Type B pancreatic cell (in vitro differentiated cells): ENCODE data around the gene CCDC184. TPM values are rescaled to one million over a fixed set of nuclear protein-coding genes. Genes with fewer than 3 reads are reported as not detected.
A peak's percentile ranks its signal among the peaks of the same experiment; 100 is the strongest.

Source experiments
- DNase-seq: peaks from one replicate; pipeline ENCODE4 v3.0.0; 2021; ENCODE audit warnings: mixed read lengths; ENCODE audit not compliant: unreplicated experiment; ENCODE audit errors: extremely low spot score
- H3K27ac Mint-ChIP-seq: 2 replicates; pipeline ENCODE4 v1.8.0; 2021; ENCODE audit warnings: mild to moderate bottlenecking, mixed read lengths
- H3K27me3 Mint-ChIP-seq: 2 replicates; pipeline ENCODE4 v1.8.0; 2021; ENCODE audit warnings: mixed read lengths
- H3K36me3 Mint-ChIP-seq: 2 replicates; pipeline ENCODE4 v1.8.0; 2021; ENCODE audit warnings: mixed read lengths
- H3K4me1 Mint-ChIP-seq: one replicate; pipeline ENCODE4 v1.8.0; 2021; ENCODE audit warnings: mixed read lengths; ENCODE audit not compliant: unreplicated experiment
- H3K4me3 Mint-ChIP-seq: 2 replicates; pipeline ENCODE4 v1.8.0; 2021; ENCODE audit warnings: mild to moderate bottlenecking, mixed read lengths
- H3K9me3 Mint-ChIP-seq: 2 replicates; pipeline ENCODE4 v1.8.0; 2021; ENCODE audit warnings: mixed read lengths
- long read RNA-seq: library from polyadenylated mRNA; unstranded; transcript quantifications from one replicate; pipeline ENCODE4 v2.0.0, GENCODE V29; 2020
- total RNA-seq: library from RNA; stranded (reverse); gene quantifications from 2 replicates; pipeline ENCODE4 v1.2.1, GENCODE V29; 2021; ENCODE audit warnings: low replicate concordance
- TF ChIP-seq, protein P1 (sequence below): fragments of 200-600 bp; sonication (generic); conservative IDR thresholded peaks from 2 replicates; pipeline ENCODE4 v1.5.0; 2021; ENCODE audit warnings: antibody characterized with exemption, mild to moderate bottlenecking

CCDC184 gene
- 0.98 and 2.4 TPM in 2 replicates for total RNA-seq
- long read RNA-seq, result 0 reads

DNA sequence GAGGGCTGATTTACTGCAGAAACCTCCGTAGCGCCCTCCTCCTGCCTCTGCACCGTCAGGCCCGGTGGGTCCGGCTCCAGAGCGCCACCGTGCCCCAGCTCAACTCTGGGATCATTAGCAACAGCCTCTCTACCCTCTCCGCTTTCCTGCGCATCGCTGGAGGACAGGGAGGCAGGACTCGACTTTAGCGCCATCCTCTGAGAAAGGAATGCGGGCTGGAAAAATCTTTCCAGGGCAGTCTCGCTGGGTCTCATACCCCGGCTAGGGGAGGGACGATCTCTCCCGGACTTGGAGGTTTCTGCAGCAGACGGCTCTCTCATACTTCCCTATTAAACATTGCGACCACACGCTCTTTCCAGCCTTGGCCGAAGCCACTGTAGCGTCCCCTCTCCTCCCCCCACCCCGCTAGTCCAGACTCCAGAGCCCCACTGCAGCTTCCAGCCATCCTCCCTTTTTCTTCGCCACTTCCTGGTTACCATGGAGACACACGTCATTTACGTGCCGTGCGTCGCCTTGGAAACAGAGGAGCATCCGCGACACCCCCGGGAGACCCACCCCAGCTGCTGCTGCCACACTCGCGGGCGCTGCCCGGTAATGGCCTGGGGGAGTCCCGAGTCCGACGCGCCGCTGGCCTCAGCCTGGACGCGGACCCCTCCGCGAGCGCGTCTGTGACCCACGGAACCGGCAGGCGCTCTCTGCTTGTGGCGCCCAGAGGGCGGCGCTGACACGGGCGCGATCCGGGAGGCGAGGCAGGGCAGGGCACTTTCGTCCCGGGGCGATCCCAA, at the start of gene CCDC184:
TSS of gene CCDC184 (plus strand) at position 554 of the 785 bp plus-strand sequence. CDS start 479 bp downstream, outside the sequence.
- peaks cover 11% of the 10 kb centered on the region for H3K4me1 Mint-ChIP-seq
- H3K36me3 Mint-ChIP-seq, result no peaks in the 10 kb centered on the region
- no peaks in the 10 kb centered on the region for H3K9me3 Mint-ChIP-seq
- peak within 1 kb of the TSS; percentile 92 for H3K4me3 Mint-ChIP-seq
- H3K27ac Mint-ChIP-seq, result peak within 1 kb of the TSS; percentile 58
- H3K27me3 Mint-ChIP-seq, result peaks cover 93% of the 10 kb centered on the region
- peak; percentile 75 for DNase-seq
- TF ChIP-seq, protein P1, sequence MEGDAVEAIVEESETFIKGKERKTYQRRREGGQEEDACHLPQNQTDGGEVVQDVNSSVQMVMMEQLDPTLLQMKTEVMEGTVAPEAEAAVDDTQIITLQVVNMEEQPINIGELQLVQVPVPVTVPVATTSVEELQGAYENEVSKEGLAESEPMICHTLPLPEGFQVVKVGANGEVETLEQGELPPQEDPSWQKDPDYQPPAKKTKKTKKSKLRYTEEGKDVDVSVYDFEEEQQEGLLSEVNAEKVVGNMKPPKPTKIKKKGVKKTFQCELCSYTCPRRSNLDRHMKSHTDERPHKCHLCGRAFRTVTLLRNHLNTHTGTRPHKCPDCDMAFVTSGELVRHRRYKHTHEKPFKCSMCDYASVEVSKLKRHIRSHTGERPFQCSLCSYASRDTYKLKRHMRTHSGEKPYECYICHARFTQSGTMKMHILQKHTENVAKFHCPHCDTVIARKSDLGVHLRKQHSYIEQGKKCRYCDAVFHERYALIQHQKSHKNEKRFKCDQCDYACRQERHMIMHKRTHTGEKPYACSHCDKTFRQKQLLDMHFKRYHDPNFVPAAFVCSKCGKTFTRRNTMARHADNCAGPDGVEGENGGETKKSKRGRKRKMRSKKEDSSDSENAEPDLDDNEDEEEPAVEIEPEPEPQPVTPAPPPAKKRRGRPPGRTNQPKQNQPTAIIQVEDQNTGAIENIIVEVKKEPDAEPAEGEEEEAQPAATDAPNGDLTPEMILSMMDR, result peak; percentile 61

DNA sequence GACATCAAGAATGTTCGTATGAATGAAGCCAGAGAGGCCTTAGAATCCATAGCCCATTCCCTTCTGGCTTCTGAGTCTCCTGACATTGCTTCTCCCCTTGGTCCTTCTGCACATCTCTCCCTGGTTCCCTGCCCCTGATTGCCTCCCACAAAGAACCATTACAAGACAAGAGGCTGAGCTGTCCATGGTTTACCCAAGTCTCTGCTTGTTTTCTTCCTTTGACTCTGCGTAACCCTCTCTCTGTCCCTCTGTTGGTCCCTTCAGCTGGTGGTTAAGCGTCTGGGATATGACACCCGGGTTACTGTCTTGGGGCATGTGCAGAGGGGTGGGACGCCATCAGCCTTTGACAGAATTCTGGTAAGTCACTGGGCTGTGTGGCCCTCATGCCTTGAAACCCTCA, 48.4 kb upstream of the CCDC184 start:
- TF ChIP-seq, protein P1, result no peak
- Mint-ChIP-seq H3K4me1 (no peaks in the 10 kb centered on the region), H3K9me3 (no peaks in the 10 kb centered on the region), H3K36me3 (peaks cover 28% of the 10 kb centered on the region), H3K27ac (no peak overlapping the region), H3K27me3 (no peaks in the 10 kb centered on the region), H3K4me3 (no peak overlapping the region)
- DNase-seq, result no peak

- H3K9me3 Mint-ChIP-seq, result no peaks in the 10 kb centered on the region
- TF ChIP-seq, protein P1, result no peak
- DNase-seq, result no peak
- no peaks in the 10 kb centered on the region for H3K27me3 Mint-ChIP-seq
- H3K36me3 Mint-ChIP-seq, result peaks cover 36% of the 10 kb centered on the region
- H3K27ac Mint-ChIP-seq, result no peak overlapping the region
- H3K4me3 Mint-ChIP-seq, result no peak overlapping the region
- no peaks in the 10 kb centered on the region for H3K4me1 Mint-ChIP-seq
Measured at GRCh38 chr12:48142818-48143674, 40.4 kb upstream of the CCDC184 start.

DNA sequence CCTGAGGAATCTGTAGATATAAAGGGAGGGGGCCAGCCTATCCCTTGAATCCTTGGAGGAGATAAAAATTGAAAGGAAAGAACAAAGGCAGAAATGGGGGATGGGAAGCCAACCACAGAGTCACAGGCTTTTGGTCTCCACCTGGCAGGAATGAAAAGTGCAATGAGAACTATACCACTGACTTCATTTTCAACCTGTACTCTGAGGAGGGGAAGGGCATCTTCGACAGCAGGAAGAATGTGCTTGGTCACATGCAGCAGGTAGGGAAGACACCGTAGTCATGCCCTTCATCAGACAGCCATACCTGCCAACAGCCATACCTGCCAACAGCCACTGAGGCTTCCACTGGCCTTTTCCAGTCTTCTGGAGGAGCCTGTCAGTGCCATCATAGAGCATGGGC, 39.5 kb upstream of the CCDC184 start:
- H3K36me3 Mint-ChIP-seq, result peaks cover 36% of the 10 kb centered on the region
- H3K27me3 Mint-ChIP-seq, result no peaks in the 10 kb centered on the region
- H3K4me3 Mint-ChIP-seq, result no peak overlapping the region
- H3K4me1 Mint-ChIP-seq, result no peaks in the 10 kb centered on the region
- H3K9me3 Mint-ChIP-seq, result no peaks in the 10 kb centered on the region
- no peak for DNase-seq
- no peak overlapping the region for H3K27ac Mint-ChIP-seq
- TF ChIP-seq, protein P1, result no peak

DNA sequence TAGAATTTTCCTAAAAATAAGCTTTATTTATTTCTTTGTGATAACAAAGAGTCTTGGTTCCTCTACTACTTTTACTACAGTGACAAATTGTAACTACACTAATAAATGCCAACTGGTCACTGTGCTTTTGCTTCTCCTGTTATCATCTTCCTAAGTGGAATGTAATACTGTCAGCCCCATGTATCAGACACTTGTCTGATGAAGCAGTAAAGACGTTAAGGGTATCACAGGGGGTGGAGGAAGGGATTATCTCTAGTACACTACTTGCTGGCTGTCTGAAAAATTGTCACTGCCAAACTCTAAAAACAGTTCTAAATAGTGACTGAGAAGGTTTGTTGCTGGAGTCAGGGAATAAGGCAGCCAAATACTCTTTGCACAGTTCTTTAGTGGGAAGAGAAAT, 37.5 kb upstream of the CCDC184 start:
- no peaks in the 10 kb centered on the region for H3K27me3 Mint-ChIP-seq
- no peak overlapping the region for H3K4me3 Mint-ChIP-seq
- TF ChIP-seq, protein P1, result no peak
- no peaks in the 10 kb centered on the region for H3K4me1 Mint-ChIP-seq
- DNase-seq, result no peak
- H3K36me3 Mint-ChIP-seq, result peaks cover 40% of the 10 kb centered on the region
- H3K9me3 Mint-ChIP-seq, result no peaks in the 10 kb centered on the region
- no peak overlapping the region for H3K27ac Mint-ChIP-seq
